Kidney (tissue), 14 donors: ENCODE measurements around the gene BTBD9. TPM values are rescaled to one million over a fixed set of nuclear protein-coding genes. Genes with fewer than 3 reads are reported as not detected.

Source experiments
- DNase-seq, 5 donors: peaks; one replicate each; pipeline ENCODE4 v3.0.0-alpha.2; 2013 to 2020
- FAIRE-seq: peaks from 2 replicates; lab custom pipeline; 2012; peaks lifted over from hg19 to GRCh38; lab: Jason Lieb, UNC
- H3K27ac ChIP-seq, 2 donors: one replicate each; pipeline ENCODE4 v1.7.0; 2013; ENCODE audit warnings: low read depth in 2 of 2, low read length in 2 of 2, inconsistent platforms in 1 of 2
- H3K27me3 ChIP-seq: one replicate; pipeline ENCODE4 v1.7.1; 2013; ENCODE audit warnings: low read length, inconsistent platforms; ENCODE audit not compliant: control insufficient read depth, insufficient read depth
- H3K36me3 ChIP-seq, 3 donors: one replicate each; pipeline versions ENCODE4 v1.7.0 to v1.7.1; 2013; ENCODE audit warnings: low read length in 3 of 3, control low read depth in 1 of 3, inconsistent platforms in 1 of 3; ENCODE audit not compliant: insufficient read depth in 3 of 3, control insufficient read depth in 2 of 3
- H3K4me1 ChIP-seq, 3 donors: one replicate each; pipeline versions ENCODE4 v1.7.0 to v1.7.1; 2013; ENCODE audit warnings: low read length in 3 of 3, inconsistent platforms in 1 of 3, low read depth in 1 of 3; ENCODE audit not compliant: control insufficient read depth in 2 of 3, insufficient read depth in 2 of 3
- H3K4me3 ChIP-seq, 3 donors: one replicate each; pipeline versions ENCODE4 v1.7.0 to v1.8.1; 2013; ENCODE audit warnings: low read length in 3 of 3, control low read depth in 1 of 3, inconsistent platforms in 1 of 3
- H3K9ac ChIP-seq, 3 donors: one replicate each; pipeline versions ENCODE4 v1.7.0 to v1.7.1; 2013; ENCODE audit warnings: low read length in 3 of 3, control low read depth in 1 of 3, inconsistent platforms in 1 of 3
- H3K9me3 ChIP-seq, 3 donors: one replicate each; pipeline versions ENCODE4 v1.7.0 to v1.7.1; 2013; ENCODE audit warnings: low read length in 3 of 3, control low read depth in 1 of 3, inconsistent platforms in 1 of 3; ENCODE audit not compliant: control insufficient read depth in 2 of 3, insufficient read depth in 1 of 3
- CTCF ChIP-seq: IDR thresholded peaks from 3 replicates; pipeline ENCODE4 v1.5.1; 2012; ENCODE audit warnings: mild to moderate bottlenecking, moderate library complexity, borderline replicate concordance; ENCODE audit not compliant: insufficient read depth; ENCODE audit errors: extremely low read depth
- intact Hi-C: fragments of 100-400 bp; cut with DNase I; formaldehyde crosslinking; loops from one replicate; pipeline ENCODE4 v1.11.1; 2022
- polyA plus RNA-seq: library from polyadenylated mRNA; stranded (reverse); fragments of 350-450 nt; fragmentation: Illumina TruSeq; extraction: RNeasy Lipid Tissue Mini Kit (QIAGEN cat#74804); gene quantifications from one replicate; pipeline ENCODE4 v1.2.3, GENCODE V29; 2014; ENCODE audit warnings: low read depth, low replicate concordance; ENCODE audit not compliant: insufficient read depth
- total RNA-seq: library from RNA; stranded (reverse); fragmentation: NEBNext Ultra II Directional; extraction: Animal tissue kit (Norgen Biotek cat#: 25700); gene quantifications from one replicate; pipeline ENCODE4 v1.2.1, GENCODE V29; 2021
- donor health status: control.
- donor health status: control.
- donor health status: control.
- donor health status: control.
- donor health status: control.
- donor health status: DM: yes; HTN: yes; CAD: no.
- donor health status: Normal renal cell carcinoma (clear cell type).

The BTBD9 gene
- total and polyA plus RNA-seq, 2 donors from 2014 or later, result 4.2 to 29.9 TPM

- H3K4me3 ChIP-seq, result no peak overlapping the region
- no peaks in the 10 kb centered on the region for H3K9me3 ChIP-seq
- TF ChIP-seq CTCF, result no peak
- DNase-seq (no peak), FAIRE-seq (no peak)
- H3K36me3 ChIP-seq, result peaks cover 0 to 3% (median 0%) of the 10 kb centered on the region in 3 donors
- H3K27me3 ChIP-seq, result no peaks in the 10 kb centered on the region
- H3K9ac ChIP-seq, result no peak overlapping the region
- no peak overlapping the region for H3K27ac ChIP-seq
- intact Hi-C loops, result no loop called here
- peaks cover 0 to 3% (median 0%) of the 10 kb centered on the region in 3 donors for H3K4me1 ChIP-seq
Measured at GRCh38 chr6:38152620-38153019, 487.1 kb downstream of the BTBD9 start.

- Histone ChIP-seq H3K4me1 (peaks cover 0 to 3% (median 0%) of the 10 kb centered on the region in 3 donors), H3K27me3 (no peaks in the 10 kb centered on the region), H3K27ac (no peak overlapping the region), H3K36me3 (peaks cover 0 to 3% (median 0%) of the 10 kb centered on the region in 3 donors), H3K9me3 (no peaks in the 10 kb centered on the region), H3K4me3 (no peak overlapping the region), H3K9ac (no peak overlapping the region)
- intact Hi-C loops, result no loop called here
- TF ChIP-seq CTCF, result no peak
- no peak for FAIRE-seq
- peak in 1 of 5 donors; percentile 7 for DNase-seq
Measured at GRCh38 chr6:38151580-38152500, 487.9 kb downstream of the BTBD9 start.

- Histone ChIP-seq H3K36me3 (peaks cover 0 to 3% (median 0%) of the 10 kb centered on the region in 3 donors), H3K4me3 (no peak overlapping the region), H3K9me3 (no peaks in the 10 kb centered on the region), H3K4me1 (peaks cover 0 to 3% (median 2%) of the 10 kb centered on the region in 3 donors), H3K9ac (no peak overlapping the region), H3K27ac (no peak overlapping the region), H3K27me3 (no peaks in the 10 kb centered on the region)
- intact Hi-C loops, result no loop called here
- FAIRE-seq (no peak), DNase-seq (no peak)
- TF ChIP-seq CTCF, result no peak
Measured at GRCh38 chr6:38150681-38151296, 488.9 kb downstream of the BTBD9 start.
